NCI-H510A (cell line): ENCODE results near the gene PNRC1.
A peak's percentile ranks its signal among the peaks of the same experiment; 100 is the strongest.
"Not testable (repeated sequence)": the region's sequence is repeated elsewhere in the genome, so short reads cannot be mapped to it uniquely, and the experiment has no call there.

Experiments used
- DNase-seq: peaks from one replicate; lab custom pipeline; 2025; lab: John Stamatoyannopoulos, UW

PNRC1 gene

GRCh38 chr6:89080281-89081128, at the start of gene PNRC1:
Gene PNRC1 (plus strand): TSS chr6:89080751. CDS start chr6:89080895, 144 bp downstream.
- peak; percentile 86 for DNase-seq

- no peak for DNase-seq
These were observed 48.0 kb upstream of the PNRC1 start for GRCh38 chr6:89032599-89032998.

- no peak for DNase-seq
These were observed 47.1 kb upstream of the PNRC1 start for GRCh38 chr6:89033461-89033860.

GRCh38 chr6:89034116-89034515, 46.4 kb upstream of the PNRC1 start:
- peak; percentile 28 for DNase-seq

GRCh38 chr6:89034586-89035251, 45.8 kb upstream of the PNRC1 start:
- DNase-seq, result no peak

GRCh38 chr6:89035252-89036101, 45.1 kb upstream of the PNRC1 start:
- peak; percentile 7 for DNase-seq

- DNase-seq, result no peak
These were observed 43.2 kb upstream of the PNRC1 start for GRCh38 chr6:89037141-89037900.

- DNase-seq, result not testable (repeated sequence)
These were observed 42.7 kb upstream of the PNRC1 start for GRCh38 chr6:89037901-89038293.

- no peak for DNase-seq
These were observed 37.9 kb upstream of the PNRC1 start for GRCh38 chr6:89042664-89043063.

GRCh38 chr6:89044328-89045010, 36.1 kb upstream of the PNRC1 start:
- no peak for DNase-seq

GRCh38 chr6:89045011-89045387, 35.6 kb upstream of the PNRC1 start:
- no peak for DNase-seq

GRCh38 chr6:89045576-89045975, 35.0 kb upstream of the PNRC1 start:
- no peak for DNase-seq

GRCh38 chr6:89047473-89047872, 33.1 kb upstream of the PNRC1 start:
- DNase-seq, result no peak

GRCh38 chr6:89048288-89048923, 32.1 kb upstream of the PNRC1 start:
- no peak for DNase-seq

- DNase-seq, result no peak
These were observed 31.6 kb upstream of the PNRC1 start for GRCh38 chr6:89048985-89049384.

- DNase-seq, result no peak
These were observed 30.4 kb upstream of the PNRC1 start for GRCh38 chr6:89050155-89050554.

- DNase-seq, result no peak
These were observed 29.9 kb upstream of the PNRC1 start for GRCh38 chr6:89050697-89051096.

- no peak for DNase-seq
These were observed 28.9 kb upstream of the PNRC1 start for GRCh38 chr6:89051676-89052075.

GRCh38 chr6:89054208-89054607, 26.3 kb upstream of the PNRC1 start:
- DNase-seq, result no peak

- DNase-seq, result no peak
These were observed 22.8 kb upstream of the PNRC1 start for GRCh38 chr6:89057759-89058158.

GRCh38 chr6:89058627-89059026, 21.9 kb upstream of the PNRC1 start:
- DNase-seq, result no peak
